HK-2 (cell line): ENCODE data around the gene SMOC2.
A peak's percentile ranks its signal among the peaks of the same experiment; 100 is the strongest.

Experiments used
- DNase-seq: peaks from one replicate; pipeline ENCODE4 v3.0.0-alpha.2; 2018; ENCODE audit not compliant: unreplicated experiment

SMOC2 gene

GRCh38 chr6:168650671-168651111 lies 209.7 kb downstream of the SMOC2 start:
- no peak for DNase-seq

GRCh38 chr6:168655462-168656152 lies 214.6 kb downstream of the SMOC2 start:
- DNase-seq, result no peak

GRCh38 chr6:168658059-168658458 lies 217.1 kb downstream of the SMOC2 start:
- no peak for DNase-seq

GRCh38 chr6:168660400-168660945 lies 219.5 kb downstream of the SMOC2 start:
- DNase-seq, result no peak

GRCh38 chr6:168662301-168662936 lies 221.4 kb downstream of the SMOC2 start:
- DNase-seq, result no peak

GRCh38 chr6:168663041-168663440 lies 222.1 kb downstream of the SMOC2 start:
- DNase-seq, result no peak

- no peak for DNase-seq
These were observed 224.0 kb downstream of the SMOC2 start for GRCh38 chr6:168664956-168665355.

- no peak for DNase-seq
These were observed 225.2 kb downstream of the SMOC2 start for GRCh38 chr6:168666170-168666569.

GRCh38 chr6:168666699-168667427 lies 225.9 kb downstream of the SMOC2 start:
- no peak for DNase-seq

GRCh38 chr6:168667428-168667805 lies 226.4 kb downstream of the SMOC2 start:
- no peak for DNase-seq

- no peak for DNase-seq
These were observed 229.5 kb downstream of the SMOC2 start for GRCh38 chr6:168670401-168670985.

GRCh38 chr6:168671028-168671862 lies 230.3 kb downstream of the SMOC2 start:
- DNase-seq, result no peak

GRCh38 chr6:168671863-168672546 lies 231.0 kb downstream of the SMOC2 start:
- DNase-seq, result no peak

GRCh38 chr6:168674595-168674994 lies 233.6 kb downstream of the SMOC2 start:
- DNase-seq, result no peak

GRCh38 chr6:168675375-168675774 lies 234.4 kb downstream of the SMOC2 start:
- DNase-seq, result no peak

GRCh38 chr6:168675933-168676551 lies 235.1 kb downstream of the SMOC2 start:
- no peak for DNase-seq

GRCh38 chr6:168676552-168677322 lies 235.8 kb downstream of the SMOC2 start:
- DNase-seq, result no peak

- peak; percentile 2 for DNase-seq
These were observed 236.4 kb downstream of the SMOC2 start for GRCh38 chr6:168677323-168677781.

- DNase-seq, result no peak
These were observed 237.1 kb downstream of the SMOC2 start for GRCh38 chr6:168678077-168678476.
